Activated naive CD8-positive, alpha-beta T cell treated with anti-CD3 and anti-CD28 coated beads, Interleukin-2, amount 50 U/mL, for 16 hours (primary cell): ENCODE measurements around the gene GABRB1.

ENCODE experiments used
- DNase-seq: peaks from one replicate; pipeline ENCODE4 v3.0.0-alpha.2; 2020; ENCODE audit warnings: low read depth, low spot score

Gene GABRB1

DNA sequence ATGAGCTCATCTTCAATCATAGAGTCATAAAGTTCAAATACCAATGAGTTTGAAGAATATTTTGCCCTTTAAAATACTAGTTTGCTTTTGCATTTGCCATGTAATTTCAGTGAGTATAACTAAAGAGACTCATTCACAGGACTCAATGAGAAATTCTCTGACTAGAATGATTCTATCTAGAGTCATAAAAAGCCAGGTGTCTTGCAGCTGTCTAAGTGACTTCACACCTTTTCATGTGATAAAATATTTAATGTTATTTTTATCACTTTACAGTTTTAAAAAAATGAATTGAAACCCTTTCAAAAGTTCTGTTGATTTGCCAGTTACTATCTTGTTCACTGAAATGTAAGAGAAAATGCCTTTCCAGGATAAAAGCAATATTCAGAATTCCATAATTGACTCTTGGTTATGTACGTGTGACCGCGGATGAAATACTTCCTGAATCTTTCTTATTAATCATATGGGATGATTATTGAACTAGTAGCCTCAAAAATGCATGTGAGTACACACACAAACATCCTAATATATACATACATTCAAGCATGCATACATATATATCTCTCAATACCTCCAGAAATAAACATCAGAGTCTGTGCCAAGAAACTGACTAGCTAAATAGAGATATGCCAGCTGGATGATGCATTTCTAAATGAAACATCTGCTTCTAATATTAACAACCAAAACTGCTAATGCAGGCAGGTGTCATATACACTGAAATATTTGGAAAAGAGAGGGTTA, 87.0 kb downstream of the GABRB1 start:
- DNase-seq = no peak

GRCh38 chr4:47120783-47121182, 89.4 kb downstream of the GABRB1 start:
- no peak for DNase-seq

DNA sequence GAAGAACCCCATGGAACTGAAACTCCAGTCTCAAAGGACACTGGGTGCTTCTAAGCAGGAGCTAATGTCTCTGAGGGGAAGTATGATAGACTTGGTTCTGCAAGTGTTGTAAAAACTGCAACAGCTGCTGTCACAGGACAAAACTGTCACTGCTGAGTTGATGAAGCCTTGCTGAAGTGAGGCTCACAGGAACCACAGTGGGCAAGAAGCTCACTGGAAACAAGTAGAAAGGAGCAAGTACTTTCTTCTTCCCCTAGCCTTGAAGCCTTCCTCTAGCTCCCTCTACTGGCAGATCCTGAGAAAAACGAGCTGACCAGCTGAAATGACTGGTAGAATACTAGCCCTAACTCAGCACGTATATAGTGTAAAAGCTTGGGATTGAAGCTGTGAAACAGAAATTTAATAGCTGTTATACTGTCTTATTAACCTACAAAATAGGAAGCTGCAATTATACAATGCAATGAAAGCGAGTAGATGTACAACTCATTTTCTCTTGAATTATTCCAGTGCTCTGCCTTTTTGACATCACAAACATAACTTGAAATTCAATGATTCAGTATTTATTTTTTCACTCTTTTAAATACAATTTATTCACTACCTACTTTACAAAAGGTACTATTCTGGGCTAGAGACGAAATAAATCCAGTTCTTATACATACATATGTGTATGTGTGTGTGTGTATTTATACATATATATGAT, 91.4 kb downstream of the GABRB1 start:
- DNase-seq = no peak

DNA sequence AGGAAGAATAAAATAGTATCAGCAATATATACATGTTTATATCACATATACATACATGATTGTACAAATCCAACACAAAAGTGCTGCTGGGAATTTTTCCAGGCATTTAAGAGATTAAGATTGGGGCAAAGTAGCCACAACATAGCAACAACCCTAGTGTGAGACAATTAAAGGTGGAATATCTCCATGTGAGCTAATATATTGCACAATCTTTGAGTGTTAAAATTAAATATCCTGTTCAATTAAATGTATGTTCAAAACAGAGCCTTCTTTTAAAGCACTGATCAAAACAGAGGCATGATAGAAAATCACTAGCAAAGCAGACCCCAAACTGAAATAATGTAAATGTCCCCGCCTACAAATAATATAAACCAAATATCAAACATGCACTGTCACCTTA, 97.6 kb downstream of the GABRB1 start:
- DNase-seq = no peak

DNA sequence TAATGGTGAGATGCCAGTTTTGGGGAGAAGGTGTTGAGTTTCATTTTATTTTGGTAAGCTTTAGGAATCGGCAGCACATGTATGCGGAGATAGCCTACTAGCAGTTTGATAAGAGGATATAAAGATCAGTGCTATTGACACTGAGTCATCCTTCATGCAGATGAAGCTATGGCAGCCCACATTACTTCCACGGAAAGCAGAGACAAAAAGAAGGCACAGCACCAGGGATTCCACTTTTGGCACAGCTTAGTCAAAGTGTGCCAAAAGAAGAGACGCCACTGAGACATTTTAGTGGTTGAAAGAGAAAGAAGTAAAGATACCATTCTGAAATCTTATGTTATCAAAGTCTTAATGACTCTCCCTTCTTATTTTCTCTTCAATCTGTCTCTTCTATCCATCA, 103.8 kb downstream of the GABRB1 start:
- DNase-seq = no peak

DNA sequence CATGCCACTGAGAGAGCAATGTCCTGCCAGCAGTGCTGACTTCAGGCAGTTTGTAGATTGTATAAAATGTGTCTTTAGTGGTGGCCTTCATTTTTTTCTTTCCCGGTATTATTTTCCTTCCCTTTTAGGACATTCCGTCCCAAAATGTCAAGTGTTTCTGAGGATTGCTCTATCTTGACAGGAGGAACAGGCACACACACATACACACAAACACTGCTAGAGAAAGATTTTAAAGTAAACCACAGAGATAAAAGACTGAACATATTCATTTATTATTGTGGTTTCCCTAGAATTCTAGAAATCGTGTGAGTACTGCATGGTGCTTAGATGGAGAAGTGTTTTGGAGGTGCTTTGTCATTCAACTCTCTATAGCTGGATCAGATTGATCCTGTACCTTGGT, 111.9 kb downstream of the GABRB1 start:
- DNase-seq = no peak

GRCh38 chr4:47145630-47146029, 114.3 kb downstream of the GABRB1 start:
- no peak for DNase-seq

DNA sequence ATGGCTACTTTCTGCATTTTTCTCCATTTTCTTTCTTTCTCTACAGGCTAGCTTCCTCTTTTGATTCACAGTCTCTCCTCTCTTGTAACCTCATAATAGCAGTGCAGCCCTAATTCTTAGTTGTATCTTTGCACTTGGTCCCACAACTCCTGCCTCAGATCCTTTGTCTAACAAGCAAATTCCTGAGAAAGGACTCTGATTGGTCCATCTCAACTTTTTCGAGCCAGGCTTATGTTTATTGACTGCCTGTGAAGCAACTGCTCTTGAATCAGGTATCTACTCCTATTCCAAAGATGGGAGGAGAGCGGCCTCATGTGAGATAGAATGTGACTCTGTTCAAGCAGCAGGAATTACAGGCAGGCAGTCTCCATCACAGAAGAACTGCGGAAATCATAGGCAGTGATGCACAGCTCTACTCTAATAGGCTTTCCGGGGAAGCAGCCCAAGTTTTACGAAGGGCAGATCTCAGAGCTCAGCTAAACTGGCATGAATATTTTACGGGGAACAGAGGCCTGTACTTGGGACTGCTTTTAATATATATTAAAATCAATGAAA, 123.5 kb downstream of the GABRB1 start:
- DNase-seq = no peak

DNA sequence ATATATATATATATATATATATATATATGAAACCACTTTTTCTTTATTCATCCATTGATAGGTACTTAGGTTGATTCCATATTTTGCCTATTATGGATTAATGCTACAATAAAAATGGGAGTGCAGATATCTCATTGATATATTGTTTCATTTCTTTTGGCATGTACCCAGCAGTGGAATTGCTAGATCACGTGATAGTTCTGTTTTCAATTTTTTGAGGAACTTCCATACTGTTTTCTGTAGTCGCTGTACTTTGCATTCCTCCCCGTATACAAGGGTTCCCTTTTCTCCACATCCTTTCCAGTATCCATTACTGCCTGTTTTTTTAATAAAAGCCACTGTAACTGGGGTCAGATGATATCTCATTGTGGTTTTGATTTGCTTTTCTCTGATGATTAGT, 124.6 kb downstream of the GABRB1 start:
- no peak for DNase-seq

- no peak for DNase-seq
Observed at GRCh38 chr4:47160095-47160494, 128.7 kb downstream of the GABRB1 start.

DNA sequence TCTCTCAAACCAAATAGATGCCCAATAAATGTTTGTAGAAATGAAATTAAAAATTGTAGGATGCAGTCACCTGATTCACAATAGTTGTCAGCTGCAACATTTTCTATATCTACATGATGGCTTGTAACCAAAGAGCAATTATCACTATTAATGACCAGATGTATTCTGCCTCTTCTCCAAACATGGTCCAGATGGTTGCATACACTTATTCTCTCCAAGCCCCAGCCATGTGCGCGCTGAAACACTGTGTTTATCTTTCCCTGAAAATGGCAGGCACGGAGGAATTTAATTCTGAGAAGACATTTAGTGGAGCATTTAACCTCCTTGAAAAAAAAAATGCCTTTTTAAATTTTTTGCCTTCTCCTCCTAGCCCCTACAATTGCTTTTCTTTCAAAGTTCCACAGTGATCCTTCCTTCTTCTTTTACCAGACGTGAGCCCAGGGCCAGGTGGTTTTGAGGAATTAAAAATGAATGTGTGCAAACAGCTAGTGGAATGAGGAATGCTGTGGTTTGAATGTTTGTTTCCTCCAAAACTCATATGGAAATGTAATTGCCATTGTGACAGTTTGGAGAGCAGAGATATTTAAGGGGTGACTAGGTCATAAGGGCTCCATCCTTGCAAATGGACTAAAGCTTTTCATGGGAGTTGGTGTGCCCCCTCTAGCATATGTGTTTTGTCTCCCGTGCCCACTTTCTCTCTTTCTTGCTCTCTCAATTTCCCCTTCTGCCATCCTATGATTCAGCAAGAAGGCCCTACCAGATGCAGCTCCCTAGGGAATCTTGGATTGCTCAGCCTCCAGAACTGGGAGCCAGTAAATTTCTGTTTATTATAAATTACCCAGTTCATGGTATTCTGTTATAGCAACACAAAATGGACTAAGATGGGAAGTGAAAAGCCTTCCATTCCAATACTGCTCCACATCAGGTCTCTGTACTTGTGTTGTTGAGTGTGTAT, 136.0 kb downstream of the GABRB1 start:
- no peak for DNase-seq

- DNase-seq = no peak
Observed at GRCh38 chr4:47184083-47184482, 152.7 kb downstream of the GABRB1 start.

DNA sequence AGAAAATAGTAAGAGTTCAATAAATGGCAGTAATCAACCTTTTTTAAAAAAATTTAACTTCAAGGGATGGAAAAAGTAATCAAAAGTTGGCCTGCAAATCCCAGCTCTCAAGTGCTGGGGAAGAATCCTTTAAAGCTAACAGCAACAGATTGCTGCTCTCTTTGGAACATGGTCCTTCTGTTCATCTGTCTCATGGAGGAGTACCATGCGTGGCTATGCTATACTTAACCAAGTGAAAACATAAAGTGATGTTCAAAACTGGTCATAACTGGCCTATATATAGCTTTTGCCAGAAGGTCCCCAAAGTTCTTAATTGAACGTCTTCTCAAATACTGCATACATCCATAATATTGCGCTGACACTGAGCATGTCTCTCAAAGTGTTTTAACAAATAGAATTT, 154.4 kb downstream of the GABRB1 start:
- DNase-seq = no peak

DNA sequence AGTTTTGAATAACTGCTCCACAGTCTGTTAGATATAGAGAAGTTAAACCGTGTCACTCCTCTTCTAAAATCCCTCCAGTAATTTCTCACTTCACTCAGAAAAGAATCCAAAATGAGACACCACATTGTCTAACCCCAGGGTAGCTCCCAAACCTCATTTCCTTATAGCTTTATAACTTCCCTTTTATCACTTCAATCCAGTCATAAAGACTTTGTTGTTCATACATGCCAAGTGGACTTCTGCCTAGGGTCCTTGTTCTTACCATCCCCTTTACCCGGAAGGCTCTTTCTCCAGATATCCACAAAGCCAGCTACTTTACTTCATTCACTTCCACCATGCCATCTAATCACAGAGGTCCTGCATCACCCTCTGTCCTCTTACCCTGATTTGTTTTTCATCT, 156.2 kb downstream of the GABRB1 start:
- no peak for DNase-seq

- DNase-seq = no peak
Observed at GRCh38 chr4:47193179-47193578, 161.8 kb downstream of the GABRB1 start.

DNA sequence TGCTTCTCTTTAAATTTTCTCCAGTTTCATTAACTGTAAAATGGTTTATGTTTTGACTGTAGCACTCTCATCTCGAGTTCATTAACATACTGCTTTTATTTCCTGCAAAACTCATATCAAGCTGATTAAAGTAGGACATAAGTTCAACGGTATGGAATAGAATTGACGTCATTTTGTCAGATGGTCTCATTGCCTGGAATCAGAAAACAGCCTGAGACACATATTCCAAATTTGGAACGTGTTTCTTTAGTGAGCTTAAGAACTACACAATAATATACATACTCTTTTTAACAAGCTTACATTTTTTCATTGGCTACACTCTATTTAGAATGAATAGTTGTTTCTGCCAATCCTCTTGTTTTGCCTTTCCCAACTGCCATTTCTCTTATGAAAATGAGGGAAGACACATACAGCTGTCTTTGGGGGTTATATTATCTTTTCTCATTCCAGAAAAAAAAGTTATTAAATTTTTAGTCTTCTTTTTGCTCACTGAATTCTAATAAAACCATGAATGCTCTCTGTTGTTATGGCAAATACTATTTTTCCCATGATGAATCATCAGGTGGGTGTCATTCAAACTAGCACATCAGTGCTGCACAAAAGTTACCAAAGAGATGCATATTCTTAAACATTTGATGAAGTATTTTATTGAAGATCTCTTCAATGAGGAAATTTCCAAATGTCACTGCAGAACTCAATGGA, 162.8 kb downstream of the GABRB1 start:
- no peak for DNase-seq

- no peak for DNase-seq
Observed at GRCh38 chr4:47195706-47196105, 164.3 kb downstream of the GABRB1 start.

DNA sequence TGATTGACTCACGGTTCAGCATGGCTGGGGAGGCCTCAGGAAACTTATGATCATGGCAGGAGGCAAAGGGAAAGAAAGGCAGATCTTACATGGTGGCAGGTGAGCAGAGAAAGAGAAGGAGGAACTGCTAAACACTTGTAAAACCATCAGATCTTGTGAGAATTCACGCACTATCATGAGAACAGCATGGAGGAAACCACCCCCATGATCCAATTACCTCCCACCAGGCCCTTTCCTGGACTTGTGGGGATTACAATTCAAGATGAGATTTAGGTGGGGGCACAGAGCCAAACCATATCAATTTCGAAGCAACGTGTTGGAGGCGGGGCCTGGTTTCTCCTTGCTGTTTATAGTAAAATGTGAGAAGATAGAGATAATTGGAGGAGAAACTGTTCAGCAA, 167.4 kb downstream of the GABRB1 start:
- no peak for DNase-seq

- DNase-seq = no peak
Observed at GRCh38 chr4:47203593-47203992, 172.2 kb downstream of the GABRB1 start.

DNA sequence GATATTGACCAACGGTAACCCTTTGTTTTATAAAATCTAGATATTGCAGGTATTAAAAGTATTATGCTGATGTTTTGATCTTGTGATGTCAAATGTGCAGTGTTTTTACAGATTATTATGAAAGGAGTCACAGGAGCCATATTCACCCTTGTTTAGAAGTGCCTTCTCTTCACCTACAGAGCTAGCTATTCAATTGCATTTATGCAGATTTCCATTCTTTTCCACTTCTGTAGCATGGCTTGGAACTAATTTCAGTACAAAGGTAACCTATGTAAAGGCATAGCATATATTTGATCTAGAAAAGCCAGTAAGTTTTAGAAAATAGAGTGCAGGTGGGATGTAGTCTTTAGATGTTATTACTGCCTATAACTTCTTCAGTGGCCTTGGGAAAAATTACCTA, 176.2 kb downstream of the GABRB1 start:
- DNase-seq = no peak

GRCh38 chr4:47209833-47210232, 178.5 kb downstream of the GABRB1 start:
- DNase-seq = no peak
